GM12873 (cell line): ENCODE data around the gene ARL13A.

ENCODE experiments used
- CTCF ChIP-seq: IDR thresholded peaks from 2 replicates; pipeline ENCODE4 v1.5.1; 2012; ENCODE audit warnings: low read depth, mild to moderate bottlenecking, moderate library complexity, low read length, control low read depth; ENCODE audit not compliant: insufficient read depth; ENCODE audit errors: missing control alignments

ARL13A gene

GRCh38 chrX:100969408-100969807, at the start of gene ARL13A:
TSS of gene ARL13A (plus strand) at chrX:100969708. CDS start at chrX:100973690, 3,982 bp downstream.
- TF ChIP-seq CTCF, result no peak

- TF ChIP-seq CTCF, result no peak
Measured at GRCh38 chrX:100924375-100924774, 45.1 kb upstream of the ARL13A start.

- TF ChIP-seq CTCF, result no peak
Measured at GRCh38 chrX:100926453-100926852, 43.1 kb upstream of the ARL13A start.

GRCh38 chrX:100928660-100929613, 40.6 kb upstream of the ARL13A start, which contains the start of gene XKRX:
TSS of gene XKRX (minus strand) at chrX:100928917. CDS start at chrX:100928304, 613 bp downstream.
- no peak for TF ChIP-seq CTCF

GRCh38 chrX:100931218-100931924, 38.1 kb upstream of the ARL13A start:
- TF ChIP-seq CTCF, result no peak

- TF ChIP-seq CTCF, result no peak
Measured at GRCh38 chrX:100931925-100932285, 37.6 kb upstream of the ARL13A start.

GRCh38 chrX:100935767-100936166, 33.7 kb upstream of the ARL13A start:
- TF ChIP-seq CTCF, result no peak
